Measurements from ENCODE around the gene C1QTNF9B. TPM values are rescaled to one million over a fixed set of nuclear protein-coding genes. Genes with fewer than 3 reads are reported as not detected.

Gene C1QTNF9B
- total and polyA plus RNA-seq, 2 donors (not counting 1 experiment from before 2014, with no cell fraction given), result not detected

DNA sequence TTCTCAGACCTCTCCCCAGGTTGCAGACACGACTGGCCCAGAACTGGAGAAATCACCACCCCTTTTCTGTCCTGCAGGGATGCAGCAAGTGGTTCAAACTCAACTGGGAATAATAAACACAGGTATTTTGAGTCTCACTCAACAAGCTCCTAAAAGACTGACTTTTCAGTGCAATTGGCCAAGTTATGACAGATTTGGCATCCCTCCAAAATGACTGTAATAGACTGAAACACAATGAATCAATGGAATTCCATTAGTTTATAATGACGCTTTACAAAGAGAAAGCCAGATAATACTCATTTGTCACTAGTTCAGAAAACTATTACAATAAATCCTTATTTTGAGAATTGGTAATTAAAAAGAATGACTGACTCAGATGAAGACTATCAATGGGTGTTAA lies 46.2 kb downstream of the C1QTNF9B start:
- 100% methylated on average over 1 of the region's 2 CpGs for WGBS (ENCODE audit: insufficient coverage)
- Histone ChIP-seq H3K4me2 (replicated peaks; ENCODE audit: low read depth, low read length, poor library complexity, severe bottlenecking) (no peak overlapping the region), H2AFZ (ENCODE audit: insufficient read depth, low read depth, low read length, poor library complexity, severe bottlenecking) (no peak overlapping the region), H3K27me3 (replicated peaks in 1 of 4; ENCODE audit: control extremely low read depth in 1 of 4, control insufficient read depth in 3 of 4, insufficient read depth in 4 of 4, low read length in 3 of 4) (no peaks in the 10 kb centered on the region), H3K9ac (ENCODE audit: low read length) (no peak overlapping the region), H3K27ac (ENCODE audit: low read length in 2 of 2) (no peak overlapping the region), H3K4me1 (ENCODE audit: control insufficient read depth in 2 of 2, insufficient read depth in 2 of 2, low read length in 2 of 2) (peaks cover 29 to 31% of the 10 kb centered on the region in 2 donors), H4K20me1 (ENCODE audit: control insufficient read depth, insufficient read depth, low read length, poor library complexity, severe bottlenecking) (peaks cover 4% of the 10 kb centered on the region), H3K9me3 (ENCODE audit: control extremely low read depth in 1 of 3, control insufficient read depth in 2 of 3, insufficient read depth in 1 of 3, low read length in 2 of 3) (no peaks in the 10 kb centered on the region), H3K36me3 (replicated peaks in 1 of 2; ENCODE audit: control extremely low read depth in 1 of 2, control insufficient read depth in 1 of 2, extremely low read depth in 1 of 2, insufficient read depth in 2 of 2, low read length in 1 of 2) (no peaks in the 10 kb centered on the region), H3K4me3 (ENCODE audit: control extremely low read depth in 1 of 5, extremely low read depth in 1 of 5, insufficient read depth in 1 of 5, low read depth in 2 of 5, low read length in 4 of 5) (no peak overlapping the region), H3K79me2 (ENCODE audit: control insufficient read depth, insufficient read depth, low read length) (no peaks in the 10 kb centered on the region)
- Mint-ChIP-seq H3K4me1 (peaks cover 35% of the 10 kb centered on the region), H3K9me3 (ENCODE audit: insufficient read depth) (no peaks in the 10 kb centered on the region), H3K27me3 (no peaks in the 10 kb centered on the region), H3K4me3 (no peak overlapping the region), H3K27ac (no peak overlapping the region)
- ATAC-seq (ENCODE audit: low read depth) (no peak), DNase-seq (no peak)
- POLR2A ChIA-PET, result no interaction called here
- CTCF ChIA-PET, result interaction anchor here (1.5 kb wide), 1 partner anchor 393 kb away, joined by 3 read pairs; no protein-coding TSS in a partner anchor
- intact Hi-C loops (cut with micrococcal nuclease), result no loop called here
- no peak for TF ChIP-seq EZH2 (IDR thresholded peaks at IDR 0.05; ENCODE audit: borderline replicate concordance, insufficient read depth, low read depth, low read length, poor library complexity, severe bottlenecking)
- TF ChIP-seq, protein P1, sequence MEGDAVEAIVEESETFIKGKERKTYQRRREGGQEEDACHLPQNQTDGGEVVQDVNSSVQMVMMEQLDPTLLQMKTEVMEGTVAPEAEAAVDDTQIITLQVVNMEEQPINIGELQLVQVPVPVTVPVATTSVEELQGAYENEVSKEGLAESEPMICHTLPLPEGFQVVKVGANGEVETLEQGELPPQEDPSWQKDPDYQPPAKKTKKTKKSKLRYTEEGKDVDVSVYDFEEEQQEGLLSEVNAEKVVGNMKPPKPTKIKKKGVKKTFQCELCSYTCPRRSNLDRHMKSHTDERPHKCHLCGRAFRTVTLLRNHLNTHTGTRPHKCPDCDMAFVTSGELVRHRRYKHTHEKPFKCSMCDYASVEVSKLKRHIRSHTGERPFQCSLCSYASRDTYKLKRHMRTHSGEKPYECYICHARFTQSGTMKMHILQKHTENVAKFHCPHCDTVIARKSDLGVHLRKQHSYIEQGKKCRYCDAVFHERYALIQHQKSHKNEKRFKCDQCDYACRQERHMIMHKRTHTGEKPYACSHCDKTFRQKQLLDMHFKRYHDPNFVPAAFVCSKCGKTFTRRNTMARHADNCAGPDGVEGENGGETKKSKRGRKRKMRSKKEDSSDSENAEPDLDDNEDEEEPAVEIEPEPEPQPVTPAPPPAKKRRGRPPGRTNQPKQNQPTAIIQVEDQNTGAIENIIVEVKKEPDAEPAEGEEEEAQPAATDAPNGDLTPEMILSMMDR (IDR thresholded peaks at IDR 0.05), result no peak

DNA sequence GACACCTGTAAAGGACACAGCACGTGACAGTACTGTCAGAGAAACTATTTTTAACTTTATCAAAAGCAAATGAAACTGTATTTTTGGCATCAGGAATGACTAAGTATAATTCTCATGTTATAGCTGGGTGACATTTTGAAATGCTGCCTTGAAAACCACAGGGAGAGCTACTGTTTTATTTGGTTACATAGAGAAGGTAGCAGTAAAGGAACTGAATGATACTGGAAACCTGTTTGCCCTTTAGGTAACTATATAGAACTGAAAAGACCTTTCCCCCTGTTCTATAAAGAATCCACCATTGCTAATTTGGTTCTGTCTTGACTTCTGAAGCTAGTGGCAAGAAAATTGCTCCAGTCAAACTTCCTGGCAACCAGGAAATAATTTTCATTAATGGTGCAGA lies 47.2 kb downstream of the C1QTNF9B start:
- H3K4me3 Mint-ChIP-seq, result no peak overlapping the region

More for the DNA sequence above, 47.2 kb downstream of the C1QTNF9B start:
- Histone ChIP-seq H3K27ac (ENCODE audit: low read length in 2 of 2) (no peak overlapping the region), H3K9me3 (ENCODE audit: control extremely low read depth in 1 of 3, control insufficient read depth in 2 of 3, insufficient read depth in 1 of 3, low read length in 2 of 3) (no peaks in the 10 kb centered on the region), H3K36me3 (replicated peaks in 1 of 2; ENCODE audit: control extremely low read depth in 1 of 2, control insufficient read depth in 1 of 2, extremely low read depth in 1 of 2, insufficient read depth in 2 of 2, low read length in 1 of 2) (no peaks in the 10 kb centered on the region), H3K79me2 (ENCODE audit: control insufficient read depth, insufficient read depth, low read length) (no peaks in the 10 kb centered on the region), H3K4me1 (ENCODE audit: control insufficient read depth in 2 of 2, insufficient read depth in 2 of 2, low read length in 2 of 2) (peaks cover 36 to 41% of the 10 kb centered on the region in 2 donors), H3K27me3 (replicated peaks in 1 of 4; ENCODE audit: control extremely low read depth in 1 of 4, control insufficient read depth in 3 of 4, insufficient read depth in 4 of 4, low read length in 3 of 4) (no peaks in the 10 kb centered on the region), H4K20me1 (ENCODE audit: control insufficient read depth, insufficient read depth, low read length, poor library complexity, severe bottlenecking) (peaks cover 4% of the 10 kb centered on the region), H3K4me2 (replicated peaks; ENCODE audit: low read depth, low read length, poor library complexity, severe bottlenecking) (no peak overlapping the region), H2AFZ (ENCODE audit: insufficient read depth, low read depth, low read length, poor library complexity, severe bottlenecking) (no peak overlapping the region), H3K9ac (ENCODE audit: low read length) (no peak overlapping the region), H3K4me3 (ENCODE audit: control extremely low read depth in 1 of 5, extremely low read depth in 1 of 5, insufficient read depth in 1 of 5, low read depth in 2 of 5, low read length in 4 of 5) (no peak overlapping the region)
- no peaks in the 10 kb centered on the region for H3K9me3 Mint-ChIP-seq (ENCODE audit: insufficient read depth)
- intact Hi-C loops (cut with micrococcal nuclease), result no loop called here
- peaks cover 40% of the 10 kb centered on the region for H3K4me1 Mint-ChIP-seq
- no peak overlapping the region for H3K27ac Mint-ChIP-seq
- DNase-seq, result no peak
- H3K27me3 Mint-ChIP-seq, result no peaks in the 10 kb centered on the region
- ATAC-seq (ENCODE audit: low read depth), result no peak
- CTCF ChIA-PET, result interaction anchor here (1.2 to 1.5 kb wide), 2 partner anchors 49 to 392 kb away, joined by 3 read pairs; no protein-coding TSS in a partner anchor
- WGBS (ENCODE audit: insufficient coverage), result no CpG with 5 or more reads among the region's 1 CpG
- TF ChIP-seq, protein P1 (IDR thresholded peaks at IDR 0.05), result no peak
- TF ChIP-seq EZH2 (IDR thresholded peaks at IDR 0.05; ENCODE audit: borderline replicate concordance, insufficient read depth, low read depth, low read length, poor library complexity, severe bottlenecking), result no peak
- POLR2A ChIA-PET, result no interaction called here
